Immature natural killer cell (primary cell): ENCODE results near the gene CORIN. TPM values are rescaled to one million over a fixed set of nuclear protein-coding genes. Genes with fewer than 3 reads are reported as not detected.

Experiments used
- DNase-seq, 3 donors: peaks; one replicate each; pipeline ENCODE4 v3.0.0; 2022; ENCODE audit warnings: mixed read lengths in 1 of 3
- H3K27ac Mint-ChIP-seq, 6 donors: one replicate each; pipeline ENCODE4 v1.8.0; 2020; ENCODE audit warnings: mixed read lengths in 6 of 6, mild to moderate bottlenecking in 5 of 6, inconsistent platforms in 4 of 6, moderate library complexity in 3 of 6
- H3K27me3 Mint-ChIP-seq, 3 donors: one replicate each; pipeline ENCODE4 v1.8.0; 2020 to 2021; ENCODE audit warnings: low read depth in 3 of 3, mild to moderate bottlenecking in 3 of 3, mixed read lengths in 3 of 3, moderate library complexity in 3 of 3, inconsistent platforms in 1 of 3
- H3K36me3 Mint-ChIP-seq, 3 donors: one replicate each; pipeline ENCODE4 v1.8.0; 2020; ENCODE audit warnings: mixed read lengths in 3 of 3, inconsistent platforms in 2 of 3, mild to moderate bottlenecking in 2 of 3
- H3K4me1 Mint-ChIP-seq, 2 donors: one replicate each; pipeline ENCODE4 v1.8.0; 2020; ENCODE audit warnings: inconsistent platforms in 2 of 2, mild to moderate bottlenecking in 2 of 2, mixed read lengths in 2 of 2, moderate library complexity in 1 of 2
- H3K4me3 Mint-ChIP-seq, 5 donors: one replicate each; pipeline ENCODE4 v1.8.0; 2020; ENCODE audit warnings: mild to moderate bottlenecking in 5 of 5, mixed read lengths in 5 of 5, inconsistent platforms in 3 of 5, moderate library complexity in 3 of 5
- H3K9me3 Mint-ChIP-seq, 6 donors: one replicate each; pipeline ENCODE4 v1.8.0; 2020; ENCODE audit warnings: mild to moderate bottlenecking in 6 of 6, mixed read lengths in 6 of 6, inconsistent platforms in 4 of 6, moderate library complexity in 3 of 6
- polyA plus RNA-seq, 3 donors: library from polyadenylated mRNA; unstranded; fragments of 300-500 nt; fragmentation: Illumina TruSeq; gene quantifications; one replicate each; pipeline ENCODE4 v1.2.3, GENCODE V29; 2021

CORIN gene
- not detected for polyA plus RNA-seq

- Mint-ChIP-seq H3K9me3 (peaks cover 0 to 2% (median 0%) of the 10 kb centered on the region in 6 donors), H3K4me1 (peaks cover 25 to 29% of the 10 kb centered on the region in 2 donors), H3K36me3 (peaks cover 0 to 7% (median 5%) of the 10 kb centered on the region in 3 donors), H3K27ac (peak within 1 kb of the TSS in 1 of 6 donors; percentile 43), H3K4me3 (peak within 1 kb of the TSS; percentile 75 to 90 (median 86)), H3K27me3 (peaks cover 2 to 3% (median 2%) of the 10 kb centered on the region in 3 donors)
- DNase-seq = no peak
Measured at GRCh38 chr4:47837908-47838294, at the start of gene CORIN. Gene CORIN, minus strand, starts transcription at chr4:47838067. Its CDS starts 118 bp downstream, at chr4:47837949.

DNA sequence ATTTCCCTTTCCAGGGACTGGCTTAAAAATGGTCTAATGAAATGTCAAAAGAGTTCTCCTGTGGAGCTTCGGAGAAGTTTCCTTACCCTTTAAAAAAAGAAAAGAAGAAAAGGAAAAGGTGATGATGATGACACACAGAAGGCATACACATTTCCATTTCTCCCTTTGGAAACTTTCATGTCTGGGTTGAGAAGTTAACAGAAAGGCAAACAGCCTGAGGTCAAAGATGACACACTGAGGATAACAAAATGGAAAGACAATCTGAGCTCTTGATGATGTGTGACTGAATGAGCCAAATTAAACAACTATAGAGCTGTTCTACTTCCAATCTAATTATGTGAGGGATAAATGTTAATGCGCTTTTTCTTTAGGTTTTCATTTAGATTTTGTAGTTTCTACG lies 44.4 kb upstream of the CORIN start:
- DNase-seq = no peak
- Mint-ChIP-seq H3K27me3 (no peaks in the 10 kb centered on the region), H3K4me1 (peaks cover 0 to 4% of the 10 kb centered on the region in 2 donors), H3K36me3 (peaks cover 37 to 57% (median 44%) of the 10 kb centered on the region in 3 donors), H3K9me3 (no peaks in the 10 kb centered on the region), H3K27ac (no peak overlapping the region), H3K4me3 (no peak overlapping the region)

DNA sequence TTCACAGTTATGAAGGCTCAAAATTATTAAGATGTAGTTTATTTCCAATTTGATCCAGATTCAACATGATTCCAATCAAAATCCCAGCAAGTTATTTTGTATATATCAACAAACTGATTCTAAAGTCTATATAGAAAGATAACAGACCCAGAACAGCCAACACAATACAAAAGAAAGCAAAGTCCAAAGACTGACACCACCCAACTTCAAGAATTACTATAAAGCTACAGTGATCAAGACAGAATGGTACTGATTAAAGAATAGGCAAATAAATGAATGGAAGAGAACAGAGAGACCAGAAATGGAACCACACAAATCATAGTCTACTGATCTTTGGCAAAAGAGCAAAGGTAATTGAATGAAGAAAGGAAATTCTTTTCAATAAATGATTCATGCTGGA lies 41.6 kb upstream of the CORIN start:
- H3K27ac Mint-ChIP-seq = no peak overlapping the region

GRCh38 chr4:47876784-47877546 lies 39.1 kb upstream of the CORIN start:
- no peaks in the 10 kb centered on the region for H3K9me3 Mint-ChIP-seq
- H3K4me3 Mint-ChIP-seq = no peak overlapping the region
- DNase-seq = no peak
- H3K27me3 Mint-ChIP-seq = no peaks in the 10 kb centered on the region
- H3K27ac Mint-ChIP-seq = no peak overlapping the region
- H3K4me1 Mint-ChIP-seq = peaks cover 0 to 4% of the 10 kb centered on the region in 2 donors
- peaks cover 41 to 60% (median 54%) of the 10 kb centered on the region in 3 donors for H3K36me3 Mint-ChIP-seq

More for the DNA sequence above, 41.6 kb upstream of the CORIN start:
- Mint-ChIP-seq H3K4me3 (no peak overlapping the region), H3K27me3 (no peaks in the 10 kb centered on the region), H3K4me1 (peaks cover 0 to 4% of the 10 kb centered on the region in 2 donors), H3K36me3 (peaks cover 45 to 68% (median 55%) of the 10 kb centered on the region in 3 donors), H3K9me3 (no peaks in the 10 kb centered on the region)
- DNase-seq = no peak

- Mint-ChIP-seq H3K36me3 (peaks cover 36 to 54% (median 51%) of the 10 kb centered on the region in 3 donors), H3K4me1 (peaks cover 0 to 4% of the 10 kb centered on the region in 2 donors), H3K4me3 (no peak overlapping the region), H3K27me3 (no peaks in the 10 kb centered on the region), H3K9me3 (no peaks in the 10 kb centered on the region), H3K27ac (peak overlapping the region in 1 of 6 donors; percentile 6)
- DNase-seq = no peak
Measured at GRCh38 chr4:47876310-47876709, 38.4 kb upstream of the CORIN start.

- Mint-ChIP-seq H3K4me3 (no peak overlapping the region), H3K27ac (no peak overlapping the region), H3K4me1 (no peaks in the 10 kb centered on the region), H3K36me3 (peaks cover 48 to 63% (median 58%) of the 10 kb centered on the region in 3 donors), H3K9me3 (peaks cover 0 to 2% (median 0%) of the 10 kb centered on the region in 6 donors), H3K27me3 (no peaks in the 10 kb centered on the region)
- DNase-seq = no peak
Measured at GRCh38 chr4:47873877-47874541, 36.1 kb upstream of the CORIN start.

DNA sequence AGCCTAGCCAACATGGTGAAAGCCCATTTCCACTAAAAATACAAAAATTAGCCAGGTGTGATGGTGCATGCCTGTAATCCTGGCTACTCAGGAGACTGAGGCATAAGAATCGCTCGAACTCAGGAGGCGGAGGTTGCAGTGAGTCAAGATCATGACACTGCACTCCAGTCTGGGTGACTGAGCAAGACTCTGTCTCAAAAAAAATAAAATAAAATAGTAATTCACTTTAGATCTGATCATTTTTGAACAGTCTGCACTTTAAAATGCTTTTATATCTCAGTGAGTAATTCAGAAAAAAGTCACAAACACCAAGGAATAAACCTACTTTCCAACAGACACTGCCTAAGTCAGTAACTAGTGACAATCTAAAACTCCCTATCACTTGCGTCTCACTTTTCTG lies 25.6 kb upstream of the CORIN start:
- no peaks in the 10 kb centered on the region for H3K4me1 Mint-ChIP-seq
- no peak overlapping the region for H3K27ac Mint-ChIP-seq
- peaks cover 0 to 2% (median 0%) of the 10 kb centered on the region in 6 donors for H3K9me3 Mint-ChIP-seq
- H3K36me3 Mint-ChIP-seq = peaks cover 11 to 41% (median 29%) of the 10 kb centered on the region in 3 donors
- no peak for DNase-seq
- no peaks in the 10 kb centered on the region for H3K27me3 Mint-ChIP-seq
- H3K4me3 Mint-ChIP-seq = no peak overlapping the region

DNA sequence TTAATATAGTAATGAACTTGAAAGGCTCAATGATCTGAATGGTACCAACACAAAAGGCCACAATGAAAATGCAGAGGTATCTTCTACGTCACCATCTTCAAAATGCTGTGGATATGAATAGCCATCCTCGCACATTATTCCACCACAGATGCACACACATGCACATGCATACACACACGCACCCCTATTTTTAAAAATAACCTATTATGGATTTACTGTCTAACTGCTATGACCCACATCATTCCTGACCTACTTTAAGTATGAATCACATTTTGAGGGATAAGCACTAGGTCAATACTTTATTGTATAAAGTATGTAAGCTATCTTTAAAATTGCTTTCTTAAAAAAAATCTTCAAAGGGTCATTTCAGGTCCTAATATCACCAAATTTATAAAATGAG lies 24.4 kb upstream of the CORIN start:
- Mint-ChIP-seq H3K27me3 (no peaks in the 10 kb centered on the region), H3K36me3 (peaks cover 9 to 30% (median 23%) of the 10 kb centered on the region in 3 donors), H3K27ac (no peak overlapping the region), H3K4me3 (no peak overlapping the region), H3K4me1 (no peaks in the 10 kb centered on the region), H3K9me3 (no peaks in the 10 kb centered on the region)
- DNase-seq = no peak

DNA sequence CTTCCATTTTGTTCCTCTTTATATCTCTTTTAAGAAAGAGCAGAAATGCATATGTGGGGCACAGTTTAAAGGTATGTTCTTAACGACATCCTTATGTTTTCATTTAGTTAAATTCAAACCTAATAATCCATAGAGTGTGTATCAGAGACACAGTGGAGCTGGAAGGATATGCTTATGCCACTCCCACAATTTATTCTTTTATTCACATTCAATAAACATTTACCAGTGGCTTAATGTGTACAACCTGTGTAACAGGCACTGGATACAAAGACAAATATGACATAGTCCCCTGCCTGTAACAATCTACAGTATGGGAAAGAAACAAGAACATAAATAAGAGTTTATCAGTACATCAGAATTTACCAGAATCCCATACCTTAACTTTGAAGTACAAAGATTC lies 22.4 kb upstream of the CORIN start:
- Mint-ChIP-seq H3K4me3 (no peak overlapping the region), H3K27ac (no peak overlapping the region), H3K27me3 (no peaks in the 10 kb centered on the region), H3K9me3 (no peaks in the 10 kb centered on the region), H3K36me3 (peaks cover 7 to 20% (median 19%) of the 10 kb centered on the region in 3 donors), H3K4me1 (no peaks in the 10 kb centered on the region)
- DNase-seq = no peak

GRCh38 chr4:47858006-47858405 lies 20.1 kb upstream of the CORIN start:
- H3K27ac Mint-ChIP-seq = no peak overlapping the region
- H3K36me3 Mint-ChIP-seq = peaks cover 7 to 30% (median 25%) of the 10 kb centered on the region in 3 donors

DNA sequence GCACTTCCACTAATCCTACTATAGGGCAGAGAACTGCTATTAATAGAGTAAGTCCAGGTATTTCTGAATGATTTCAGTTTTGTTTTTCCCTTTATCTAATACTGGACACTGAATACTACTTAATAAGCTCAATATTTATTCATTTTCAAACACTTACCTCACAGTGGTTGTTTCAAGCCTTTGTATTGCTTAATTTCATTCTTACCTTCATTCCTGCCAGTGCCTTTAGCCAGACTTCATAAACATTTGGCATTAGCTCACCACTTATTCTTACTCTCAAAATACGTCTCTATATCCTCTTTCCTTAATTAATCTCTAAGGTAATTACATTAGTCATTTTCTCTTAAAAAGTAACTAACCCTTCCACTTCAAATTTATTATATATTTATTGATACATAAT lies 18.8 kb upstream of the CORIN start:
- H3K9me3 Mint-ChIP-seq = no peaks in the 10 kb centered on the region
- H3K27me3 Mint-ChIP-seq = no peaks in the 10 kb centered on the region
- peaks cover 7 to 30% (median 21%) of the 10 kb centered on the region in 3 donors for H3K36me3 Mint-ChIP-seq
- no peak overlapping the region for H3K4me3 Mint-ChIP-seq
- H3K27ac Mint-ChIP-seq = no peak overlapping the region
- no peak for DNase-seq
- H3K4me1 Mint-ChIP-seq = no peaks in the 10 kb centered on the region

More at GRCh38 chr4:47858006-47858405, 20.1 kb upstream of the CORIN start:
- no peak for DNase-seq
- Mint-ChIP-seq H3K4me1 (no peaks in the 10 kb centered on the region), H3K9me3 (no peaks in the 10 kb centered on the region), H3K27me3 (no peaks in the 10 kb centered on the region), H3K4me3 (no peak overlapping the region)

DNA sequence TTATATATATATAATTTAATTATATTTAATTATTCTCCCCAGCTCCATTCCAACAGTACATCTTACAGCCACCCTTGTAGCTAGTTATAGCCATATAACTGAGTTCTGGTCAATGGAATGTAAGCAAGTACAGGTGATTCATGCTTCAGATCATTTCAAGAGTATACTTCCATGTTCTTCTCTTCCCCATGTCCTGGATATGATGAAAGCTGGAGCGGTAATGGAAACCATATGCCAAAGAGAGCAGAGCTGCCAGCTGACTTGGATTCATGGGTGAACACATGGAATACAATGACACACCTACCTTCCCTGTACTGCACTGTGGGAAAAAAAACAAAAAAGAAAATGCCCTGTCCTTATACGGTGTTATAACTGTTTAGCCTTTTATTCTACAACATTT lies 17.5 kb upstream of the CORIN start:
- Mint-ChIP-seq H3K4me1 (no peaks in the 10 kb centered on the region), H3K27me3 (no peaks in the 10 kb centered on the region), H3K4me3 (no peak overlapping the region), H3K36me3 (peaks cover 7 to 37% (median 30%) of the 10 kb centered on the region in 3 donors), H3K9me3 (no peaks in the 10 kb centered on the region), H3K27ac (no peak overlapping the region)
- DNase-seq = no peak

- Mint-ChIP-seq H3K9me3 (peaks cover 0 to 2% (median 0%) of the 10 kb centered on the region in 6 donors), H3K27ac (no peak overlapping the region), H3K4me1 (no peaks in the 10 kb centered on the region), H3K36me3 (peaks cover 13 to 47% (median 46%) of the 10 kb centered on the region in 3 donors), H3K27me3 (no peaks in the 10 kb centered on the region), H3K4me3 (no peak overlapping the region)
- DNase-seq = no peak
Measured at GRCh38 chr4:47852136-47852535, 14.3 kb upstream of the CORIN start.

DNA sequence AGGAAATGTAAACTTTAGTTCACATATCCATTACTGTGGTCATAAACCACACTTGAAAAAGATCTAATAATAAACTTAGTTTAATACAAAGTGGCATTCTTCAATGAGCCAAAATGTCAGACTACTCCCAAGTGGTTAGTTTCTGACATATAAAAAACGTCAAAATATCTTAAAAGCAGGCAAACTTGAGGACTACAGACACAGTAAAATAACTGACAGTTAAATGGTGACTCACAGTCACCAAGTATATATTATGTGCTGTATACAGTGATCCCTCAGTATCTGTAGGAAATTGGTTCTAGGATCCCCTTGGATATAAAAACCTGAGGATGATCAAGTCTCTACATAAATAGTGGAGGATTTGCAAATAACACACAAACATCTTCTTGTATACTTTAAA lies 11.6 kb upstream of the CORIN start:
- H3K36me3 Mint-ChIP-seq = peaks cover 12 to 54% (median 44%) of the 10 kb centered on the region in 3 donors
- DNase-seq = no peak
- no peaks in the 10 kb centered on the region for H3K4me1 Mint-ChIP-seq
- H3K27ac Mint-ChIP-seq = no peak overlapping the region
- peaks cover 0 to 2% (median 0%) of the 10 kb centered on the region in 6 donors for H3K9me3 Mint-ChIP-seq
- no peak overlapping the region for H3K4me3 Mint-ChIP-seq
- H3K27me3 Mint-ChIP-seq = no peaks in the 10 kb centered on the region
